Measurements from ENCODE around the gene GPSM3. TPM values are rescaled to one million over a fixed set of nuclear protein-coding genes. Genes with fewer than 3 reads are reported as not detected.
A peak's percentile ranks its signal among the peaks of the same experiment; 100 is the strongest.

GPSM3 gene, protein sequence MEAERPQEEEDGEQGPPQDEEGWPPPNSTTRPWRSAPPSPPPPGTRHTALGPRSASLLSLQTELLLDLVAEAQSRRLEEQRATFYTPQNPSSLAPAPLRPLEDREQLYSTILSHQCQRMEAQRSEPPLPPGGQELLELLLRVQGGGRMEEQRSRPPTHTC
- total RNA-seq (2014; rRNA removed; shearing (Covaris generic)) = 15.3 and 16.2 TPM in 2 replicates

GRCh38 chr6:32192608-32193039 lies at the start of gene GPSM3:
Gene GPSM3, minus strand, starts transcription at chr6:32192643. Its CDS starts 130 bp downstream, at chr6:32192513.
- DNase-seq (ENCODE audit: low read depth in 1 of 2, low spot score in 2 of 2) = peak; percentile 68 to 75
- Histone ChIP-seq H3K4me3 (peak within 1 kb of the TSS; percentile 9; the same call in 1 of the 2 replicates), H3K36me3 (peaks cover 13% of the 10 kb centered on the region), H3K4me1 (replicated peaks) (peaks cover 65% of the 10 kb centered on the region), H3K27ac (peak within 1 kb of the TSS; percentile 62), H3K27me3 (replicated peaks) (no peaks in the 10 kb centered on the region), H3K9me3 (replicated peaks) (no peaks in the 10 kb centered on the region)

DNA sequence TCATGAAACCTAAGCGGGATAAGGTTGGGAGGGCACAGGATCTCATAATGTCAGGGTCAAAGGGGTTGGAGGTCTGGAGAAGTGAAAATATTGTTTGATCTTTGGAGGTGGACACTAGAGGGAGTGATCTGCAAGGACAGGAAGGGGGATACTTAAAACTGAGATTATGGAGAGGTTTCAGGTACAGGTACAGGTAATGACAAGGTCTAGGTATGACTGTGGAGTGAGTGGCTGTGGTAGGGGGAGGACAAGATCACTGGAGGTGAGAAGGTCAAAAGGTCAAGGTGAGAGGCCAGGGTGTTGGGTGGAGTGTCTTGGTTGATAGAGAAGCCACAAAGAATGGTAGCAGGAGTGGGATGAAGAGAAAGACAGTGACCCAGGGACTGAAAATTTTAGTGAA lies 48.2 kb upstream of the GPSM3 start:
- no peak overlapping the region for H3K4me3 ChIP-seq
- H3K36me3 ChIP-seq = no peaks in the 10 kb centered on the region
- no peaks in the 10 kb centered on the region for H3K27me3 ChIP-seq (replicated peaks)
- H3K4me1 ChIP-seq (replicated peaks) = peaks cover 9% of the 10 kb centered on the region
- H3K27ac ChIP-seq = no peak overlapping the region
- H3K9me3 ChIP-seq (replicated peaks) = no peaks in the 10 kb centered on the region
- no peak for DNase-seq (ENCODE audit: low read depth in 1 of 2, low spot score in 2 of 2)

DNA sequence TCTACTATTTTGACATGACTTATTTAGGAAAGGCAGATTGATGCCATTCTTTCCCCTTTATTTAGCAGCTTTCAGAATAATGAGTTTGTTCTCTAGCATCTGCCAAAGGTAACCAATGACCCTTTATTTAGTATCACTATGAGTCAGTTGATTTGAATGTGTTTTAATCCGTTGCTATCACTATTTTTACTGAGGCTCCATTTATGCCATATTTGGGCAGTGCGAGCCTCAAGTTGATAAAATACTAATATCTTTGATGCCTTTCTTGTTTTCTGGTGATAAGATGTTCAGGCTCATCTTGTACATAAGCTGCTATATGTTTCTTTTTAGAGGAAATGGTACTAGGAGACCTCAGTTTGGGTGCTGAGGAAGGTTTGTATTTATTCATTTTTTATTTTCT lies 47.0 kb upstream of the GPSM3 start:
- Histone ChIP-seq H3K27ac (no peak overlapping the region), H3K4me1 (replicated peaks) (peaks cover under 1% of the 10 kb centered on the region; the same call in 1 of the 2 replicates), H3K4me3 (no peak overlapping the region), H3K27me3 (replicated peaks) (no peaks in the 10 kb centered on the region), H3K9me3 (replicated peaks) (no peaks in the 10 kb centered on the region), H3K36me3 (no peaks in the 10 kb centered on the region)
- DNase-seq (ENCODE audit: low read depth in 1 of 2, low spot score in 2 of 2) = no peak

- Histone ChIP-seq H3K4me3 (no peak overlapping the region), H3K9me3 (replicated peaks) (no peaks in the 10 kb centered on the region), H3K36me3 (no peaks in the 10 kb centered on the region), H3K4me1 (replicated peaks) (no peaks in the 10 kb centered on the region), H3K27me3 (replicated peaks) (0 out of 2 replicates have a peak, but pooled peaks cover 3% of the 10 kb centered on the region), H3K27ac (no peak overlapping the region)
- DNase-seq (ENCODE audit: low read depth in 1 of 2, low spot score in 2 of 2) = no peak
Observed at GRCh38 chr6:32234934-32235333, 42.5 kb upstream of the GPSM3 start.

- Histone ChIP-seq H3K27ac (no peak overlapping the region), H3K4me3 (no peak overlapping the region), H3K4me1 (replicated peaks) (no peaks in the 10 kb centered on the region), H3K9me3 (replicated peaks) (no peaks in the 10 kb centered on the region), H3K27me3 (replicated peaks) (peaks cover 6% of the 10 kb centered on the region; the same call in 1 of the 2 replicates), H3K36me3 (no peaks in the 10 kb centered on the region)
- DNase-seq (ENCODE audit: low read depth in 1 of 2, low spot score in 2 of 2) = no peak
Observed at GRCh38 chr6:32226434-32226833, 34.0 kb upstream of the GPSM3 start.

DNA sequence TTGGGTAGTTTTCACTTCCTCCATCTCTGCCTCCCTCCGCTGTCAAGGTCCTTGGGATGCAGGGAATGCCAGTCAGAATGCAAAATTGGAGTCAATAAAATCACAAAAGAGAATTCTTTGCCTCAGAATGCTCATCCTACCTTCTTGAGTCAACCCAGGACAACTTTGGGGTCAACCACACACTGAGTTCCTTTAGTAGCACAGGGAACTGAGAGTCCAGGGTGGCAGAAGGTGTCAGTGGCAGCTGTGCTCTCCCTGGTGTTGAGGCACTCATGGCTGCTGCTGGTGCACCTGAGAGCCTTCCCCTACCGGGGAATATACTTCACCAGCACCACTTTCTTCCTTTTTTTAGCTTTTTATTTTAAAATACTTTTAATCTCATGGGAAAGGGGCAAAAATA lies 32.3 kb upstream of the GPSM3 start:
- no peaks in the 10 kb centered on the region for H3K9me3 ChIP-seq (replicated peaks)
- no peaks in the 10 kb centered on the region for H3K4me1 ChIP-seq (replicated peaks)
- no peak for DNase-seq (ENCODE audit: low read depth in 1 of 2, low spot score in 2 of 2)
- peaks cover 12% of the 10 kb centered on the region for H3K27me3 ChIP-seq (replicated peaks)
- H3K27ac ChIP-seq = no peak overlapping the region
- no peak overlapping the region for H3K4me3 ChIP-seq
- H3K36me3 ChIP-seq = no peaks in the 10 kb centered on the region

GRCh38 chr6:32223258-32224235 lies 31.1 kb upstream of the GPSM3 start, which contains the start of gene NOTCH4:
Gene NOTCH4, minus strand, starts transcription at chr6:32224067. Its CDS starts 139 bp downstream, at chr6:32223928.
- Histone ChIP-seq H3K27me3 (replicated peaks) (peaks cover 17% of the 10 kb centered on the region), H3K36me3 (no peaks in the 10 kb centered on the region), H3K27ac (no peak within 1 kb of the TSS), H3K9me3 (replicated peaks) (no peaks in the 10 kb centered on the region), H3K4me3 (no peak within 1 kb of the TSS), H3K4me1 (replicated peaks) (no peaks in the 10 kb centered on the region)
- DNase-seq (ENCODE audit: low read depth in 1 of 2, low spot score in 2 of 2) = no peak

DNA sequence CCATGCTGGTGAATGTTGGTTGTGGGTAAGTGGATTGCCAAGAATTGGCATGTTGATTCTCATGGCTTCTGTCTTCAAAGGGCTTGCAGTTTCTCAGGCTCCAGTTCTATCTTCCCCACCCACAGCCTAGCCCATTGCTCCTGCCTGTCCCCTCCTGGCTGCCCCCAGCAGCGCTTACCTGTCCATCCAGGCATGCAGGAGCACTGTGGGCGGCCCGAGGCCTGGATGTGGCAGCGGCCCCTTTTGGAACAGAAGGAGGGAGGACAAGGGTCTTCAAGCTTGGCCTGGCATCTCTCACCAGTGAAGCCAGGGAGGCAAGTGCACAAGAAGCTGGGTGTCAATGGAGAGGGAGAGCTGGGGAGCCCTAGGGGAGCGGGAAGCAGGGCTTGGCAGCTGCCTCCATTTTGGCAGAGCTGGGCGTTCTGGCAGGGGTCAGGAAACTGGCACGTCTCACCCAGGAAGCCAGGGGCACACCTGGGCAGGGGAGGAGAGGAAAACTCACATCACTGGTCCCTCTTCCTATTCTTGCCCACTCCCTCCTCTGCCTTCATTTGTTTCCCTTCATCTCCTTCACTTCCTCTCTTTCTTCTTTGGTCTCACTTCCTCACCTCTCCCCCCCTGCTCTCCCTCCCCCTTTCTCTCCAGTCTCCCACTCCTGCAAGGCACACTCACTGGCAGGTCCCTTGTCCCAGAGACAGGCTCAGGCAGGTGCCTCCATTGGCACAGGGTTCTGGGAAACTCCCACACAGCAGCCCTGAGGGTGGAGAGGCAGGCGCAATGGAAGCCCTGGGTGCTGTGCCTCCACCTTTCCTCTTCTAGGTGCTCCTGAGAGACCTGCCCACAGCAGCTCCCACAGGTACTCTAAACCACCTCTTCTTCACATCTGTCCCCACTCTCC lies 30.1 kb upstream of the GPSM3 start:
- no peak for DNase-seq (ENCODE audit: low read depth in 1 of 2, low spot score in 2 of 2)

GRCh38 chr6:32220021-32220420 lies 27.6 kb upstream of the GPSM3 start:
- Histone ChIP-seq H3K9me3 (replicated peaks) (no peaks in the 10 kb centered on the region), H3K36me3 (no peaks in the 10 kb centered on the region), H3K27me3 (replicated peaks) (peaks cover 27% of the 10 kb centered on the region), H3K27ac (no peak overlapping the region), H3K4me3 (no peak overlapping the region), H3K4me1 (replicated peaks) (no peaks in the 10 kb centered on the region)
- DNase-seq (ENCODE audit: low read depth in 1 of 2, low spot score in 2 of 2) = no peak

More for the DNA sequence above, 30.1 kb upstream of the GPSM3 start:
- Histone ChIP-seq H3K27me3 (replicated peaks) (peaks cover 27% of the 10 kb centered on the region), H3K9me3 (replicated peaks) (no peaks in the 10 kb centered on the region), H3K27ac (no peak overlapping the region), H3K4me1 (replicated peaks) (no peaks in the 10 kb centered on the region), H3K36me3 (no peaks in the 10 kb centered on the region), H3K4me3 (no peak overlapping the region)

GRCh38 chr6:32218167-32218566 lies 25.7 kb upstream of the GPSM3 start:
- peaks cover 22% of the 10 kb centered on the region for H3K27me3 ChIP-seq (replicated peaks)
- no peaks in the 10 kb centered on the region for H3K36me3 ChIP-seq
- no peak overlapping the region for H3K27ac ChIP-seq
- H3K4me1 ChIP-seq (replicated peaks) = no peaks in the 10 kb centered on the region
- H3K4me3 ChIP-seq = no peak overlapping the region
- DNase-seq (ENCODE audit: low read depth in 1 of 2, low spot score in 2 of 2) = no peak
- no peaks in the 10 kb centered on the region for H3K9me3 ChIP-seq (replicated peaks)

- no peak overlapping the region for H3K27ac ChIP-seq
- no peaks in the 10 kb centered on the region for H3K9me3 ChIP-seq (replicated peaks)
- no peaks in the 10 kb centered on the region for H3K36me3 ChIP-seq
- no peaks in the 10 kb centered on the region for H3K4me1 ChIP-seq (replicated peaks)
- no peak overlapping the region for H3K4me3 ChIP-seq
- H3K27me3 ChIP-seq (replicated peaks) = peaks cover 22% of the 10 kb centered on the region
- DNase-seq (ENCODE audit: low read depth in 1 of 2, low spot score in 2 of 2) = no peak
Observed at GRCh38 chr6:32216998-32217397, 24.6 kb upstream of the GPSM3 start.

GRCh38 chr6:32216285-32216684 lies 23.8 kb upstream of the GPSM3 start:
- H3K27me3 ChIP-seq (replicated peaks) = peaks cover 20% of the 10 kb centered on the region
- no peaks in the 10 kb centered on the region for H3K4me1 ChIP-seq (replicated peaks)
- no peak overlapping the region for H3K27ac ChIP-seq
- no peak for DNase-seq (ENCODE audit: low read depth in 1 of 2, low spot score in 2 of 2)
- no peaks in the 10 kb centered on the region for H3K36me3 ChIP-seq
- no peaks in the 10 kb centered on the region for H3K9me3 ChIP-seq (replicated peaks)
- no peak overlapping the region for H3K4me3 ChIP-seq

GRCh38 chr6:32215617-32216016 lies 23.2 kb upstream of the GPSM3 start:
- Histone ChIP-seq H3K4me1 (replicated peaks) (no peaks in the 10 kb centered on the region), H3K9me3 (replicated peaks) (no peaks in the 10 kb centered on the region), H3K4me3 (no peak overlapping the region), H3K27ac (no peak overlapping the region), H3K36me3 (no peaks in the 10 kb centered on the region), H3K27me3 (replicated peaks) (peaks cover 15% of the 10 kb centered on the region)
- DNase-seq (ENCODE audit: low read depth in 1 of 2, low spot score in 2 of 2) = no peak

Measured in SJSA1 (cell line).